ENCODE measurements around the gene AFDN.

GRCh38 chr6:167913699-167914098 lies 87.0 kb downstream of the AFDN start:
- no peak for TF ChIP-seq MYC (IDR thresholded peaks at IDR 0.05; ENCODE audit: low read depth, low read length)
- TF ChIP-seq CTCF (IDR thresholded peaks at IDR 0.05; ENCODE audit: low read depth, low read length) = no peak
